ENCODE measurements around the gene MRC1.

DNA sequence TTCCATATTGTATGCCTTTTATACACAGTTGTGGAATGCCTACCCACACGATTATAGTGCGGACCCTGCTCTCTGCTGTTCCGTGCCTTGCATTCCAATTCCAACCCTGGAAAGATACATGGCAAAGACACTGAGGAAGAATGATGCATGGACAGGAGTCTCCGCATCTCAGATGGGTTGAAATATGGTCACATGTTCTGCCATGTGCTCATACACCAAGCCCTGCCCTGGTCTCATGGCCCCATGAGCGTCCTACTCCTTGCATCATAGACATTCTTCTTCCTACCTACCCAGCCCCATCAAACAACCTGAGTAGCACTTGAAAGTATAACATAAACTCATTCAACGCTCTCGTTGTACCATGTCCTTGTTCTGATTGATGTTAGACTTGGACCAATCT, 148.9 kb downstream of the MRC1 start:
- TF ChIP-seq, protein P1, sequence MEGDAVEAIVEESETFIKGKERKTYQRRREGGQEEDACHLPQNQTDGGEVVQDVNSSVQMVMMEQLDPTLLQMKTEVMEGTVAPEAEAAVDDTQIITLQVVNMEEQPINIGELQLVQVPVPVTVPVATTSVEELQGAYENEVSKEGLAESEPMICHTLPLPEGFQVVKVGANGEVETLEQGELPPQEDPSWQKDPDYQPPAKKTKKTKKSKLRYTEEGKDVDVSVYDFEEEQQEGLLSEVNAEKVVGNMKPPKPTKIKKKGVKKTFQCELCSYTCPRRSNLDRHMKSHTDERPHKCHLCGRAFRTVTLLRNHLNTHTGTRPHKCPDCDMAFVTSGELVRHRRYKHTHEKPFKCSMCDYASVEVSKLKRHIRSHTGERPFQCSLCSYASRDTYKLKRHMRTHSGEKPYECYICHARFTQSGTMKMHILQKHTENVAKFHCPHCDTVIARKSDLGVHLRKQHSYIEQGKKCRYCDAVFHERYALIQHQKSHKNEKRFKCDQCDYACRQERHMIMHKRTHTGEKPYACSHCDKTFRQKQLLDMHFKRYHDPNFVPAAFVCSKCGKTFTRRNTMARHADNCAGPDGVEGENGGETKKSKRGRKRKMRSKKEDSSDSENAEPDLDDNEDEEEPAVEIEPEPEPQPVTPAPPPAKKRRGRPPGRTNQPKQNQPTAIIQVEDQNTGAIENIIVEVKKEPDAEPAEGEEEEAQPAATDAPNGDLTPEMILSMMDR (IDR thresholded peaks at IDR 0.05; ENCODE audit: insufficient read depth, low read depth, low read length): no peak
- TF ChIP-seq EZH2 (IDR thresholded peaks at IDR 0.05; ENCODE audit: insufficient read depth, low read length): no peak
